ENCODE results near the gene ASIC3.

The ASIC3 gene

GRCh38 chr7:151056666-151057505 lies 8.6 kb downstream of the ASIC3 start:
- no peak for DNase-seq (ENCODE audit: low read depth in 2 of 2)

- DNase-seq (ENCODE audit: low read depth in 2 of 2) = no peak
Measured at GRCh38 chr7:151057506-151057988, 9.2 kb downstream of the ASIC3 start, which contains the start of gene CDK5. TSS of gene CDK5 (minus strand) at chr7:151057897. CDS start at chr7:151057848, 49 bp downstream.

DNA sequence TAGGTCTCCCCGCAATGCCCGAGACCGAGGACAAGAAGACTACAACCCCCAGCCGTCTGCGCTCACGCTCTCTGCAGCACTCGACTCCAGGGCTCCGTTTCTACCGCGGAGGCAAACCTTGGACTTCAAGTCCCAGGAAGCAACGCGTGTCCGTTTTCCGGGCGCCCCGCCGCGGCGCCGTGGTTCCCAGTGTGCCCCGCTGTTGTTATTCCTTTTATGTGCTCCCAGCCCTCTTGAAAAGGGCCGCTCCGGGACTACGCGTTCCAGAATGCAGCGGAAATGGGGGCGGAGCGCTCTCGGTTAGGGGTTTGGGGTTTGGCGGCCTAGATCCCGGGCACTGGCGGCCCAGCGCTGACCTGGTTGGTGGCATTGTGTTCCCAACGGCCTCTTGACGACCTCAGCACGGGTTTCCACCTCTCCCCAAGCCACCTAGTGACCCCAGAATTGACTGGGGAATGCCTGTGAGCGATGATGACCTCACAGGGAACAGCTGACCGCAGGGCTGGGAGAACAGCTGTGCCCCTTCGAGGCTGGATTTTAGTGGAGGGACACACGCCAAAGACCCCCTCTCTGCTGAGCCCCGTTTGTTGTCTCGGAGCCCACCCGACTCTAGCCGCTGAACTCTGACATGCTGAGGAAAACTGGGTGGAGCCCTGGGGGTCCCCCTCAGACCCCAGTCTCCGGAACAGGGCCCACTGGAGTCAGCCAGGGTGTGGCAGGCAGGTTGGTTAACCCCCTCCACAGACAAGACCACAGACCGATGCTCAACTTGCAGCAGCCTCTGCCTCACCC lies 9.9 kb downstream of the ASIC3 start:
- peak; percentile 96 for DNase-seq (ENCODE audit: low read depth in 2 of 2)

DNA sequence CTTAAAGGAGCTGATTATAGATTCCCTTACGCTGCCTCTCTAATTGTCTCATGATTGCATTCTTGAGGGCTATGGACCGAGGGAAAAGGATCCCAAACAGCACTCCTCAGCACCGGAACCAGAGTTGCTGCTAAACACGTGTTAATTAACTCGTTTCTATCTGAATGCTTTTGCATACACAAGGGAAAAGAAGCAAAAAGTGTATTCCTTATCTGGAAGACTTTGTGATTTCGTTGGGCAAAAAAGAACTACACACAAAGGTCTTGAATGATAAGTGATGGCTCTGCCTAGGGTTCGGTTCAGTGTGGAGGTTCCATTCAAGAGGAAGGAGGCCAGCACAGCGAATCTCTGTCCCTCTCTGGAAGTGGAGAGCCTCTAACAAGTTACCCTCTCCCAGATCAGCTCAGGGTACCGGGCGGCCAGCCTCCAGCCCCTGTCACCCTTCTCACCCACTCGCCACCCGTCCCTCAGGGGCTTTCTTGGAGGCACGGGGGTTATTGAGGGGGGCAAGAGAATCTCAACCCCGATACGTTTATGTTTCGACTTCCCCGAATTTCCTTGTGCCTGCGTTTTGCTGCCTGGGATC lies 10.5 kb downstream of the ASIC3 start:
- DNase-seq (ENCODE audit: low read depth in 2 of 2) = no peak

DNA sequence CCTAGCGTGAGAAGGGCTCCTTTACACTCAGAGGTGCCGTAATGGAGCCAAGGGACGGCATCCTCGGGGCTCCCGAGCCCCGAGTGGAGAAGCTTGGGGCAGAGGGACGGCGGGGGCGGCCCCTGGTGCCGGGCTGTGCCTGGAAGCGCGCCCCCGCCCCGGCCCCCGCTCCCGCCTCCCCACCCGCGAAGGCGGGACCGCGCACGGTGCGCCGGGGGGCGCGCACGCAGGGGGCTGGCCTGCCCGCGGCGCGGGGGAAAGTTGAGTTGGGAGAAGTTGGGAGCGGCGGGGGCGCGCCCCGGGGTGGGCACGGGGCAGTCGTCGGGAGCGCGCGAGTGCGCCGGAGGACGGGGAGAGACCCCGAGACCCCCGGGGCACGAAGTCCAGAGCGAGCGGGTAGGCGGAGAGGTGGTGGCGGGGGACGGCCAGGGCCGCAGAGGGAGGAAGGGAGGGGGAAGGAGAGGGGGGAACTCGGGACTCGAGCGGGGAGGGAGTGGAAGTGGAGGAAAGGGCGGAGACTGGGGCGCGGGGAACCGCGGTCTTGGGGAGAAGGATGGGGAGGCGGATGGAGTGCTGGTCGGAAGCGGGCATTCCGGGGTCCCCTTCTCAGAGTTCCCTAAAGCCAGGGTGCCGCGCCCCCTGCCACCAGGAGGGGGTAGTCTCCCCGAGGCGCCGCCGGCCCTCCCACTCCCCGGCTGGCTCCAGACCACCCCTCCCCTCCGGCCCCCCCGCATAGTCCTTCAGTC lies 11.2 kb downstream of the ASIC3 start, which contains the start of gene SLC4A2:
Gene SLC4A2 (plus strand): TSS at position 223 of the 746 bp plus-strand sequence. CDS start 2,399 bp downstream, outside the sequence.
- DNase-seq (ENCODE audit: low read depth in 2 of 2) = peak in 1 of 2 donors; percentile 61

DNA sequence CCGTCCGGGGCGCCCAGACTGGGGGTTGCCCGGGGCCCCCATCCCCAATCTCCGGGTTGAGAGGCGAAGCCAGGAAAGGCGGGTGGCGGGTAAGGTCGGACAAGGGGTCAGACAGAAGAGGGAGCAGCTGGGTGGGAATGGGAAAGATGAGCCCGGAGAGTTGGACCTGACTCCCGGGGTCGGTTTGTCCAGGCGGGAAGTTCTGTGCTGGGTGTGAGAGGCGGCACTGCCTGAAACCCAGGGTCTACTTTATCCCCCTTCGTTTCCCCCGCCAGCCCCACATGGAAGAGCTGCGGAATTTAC lies 11.7 kb downstream of the ASIC3 start:
- no peak for DNase-seq (ENCODE audit: low read depth in 2 of 2)

- DNase-seq (ENCODE audit: low read depth in 2 of 2) = no peak
Measured at GRCh38 chr7:151060416-151061212, 12.3 kb downstream of the ASIC3 start.

DNA sequence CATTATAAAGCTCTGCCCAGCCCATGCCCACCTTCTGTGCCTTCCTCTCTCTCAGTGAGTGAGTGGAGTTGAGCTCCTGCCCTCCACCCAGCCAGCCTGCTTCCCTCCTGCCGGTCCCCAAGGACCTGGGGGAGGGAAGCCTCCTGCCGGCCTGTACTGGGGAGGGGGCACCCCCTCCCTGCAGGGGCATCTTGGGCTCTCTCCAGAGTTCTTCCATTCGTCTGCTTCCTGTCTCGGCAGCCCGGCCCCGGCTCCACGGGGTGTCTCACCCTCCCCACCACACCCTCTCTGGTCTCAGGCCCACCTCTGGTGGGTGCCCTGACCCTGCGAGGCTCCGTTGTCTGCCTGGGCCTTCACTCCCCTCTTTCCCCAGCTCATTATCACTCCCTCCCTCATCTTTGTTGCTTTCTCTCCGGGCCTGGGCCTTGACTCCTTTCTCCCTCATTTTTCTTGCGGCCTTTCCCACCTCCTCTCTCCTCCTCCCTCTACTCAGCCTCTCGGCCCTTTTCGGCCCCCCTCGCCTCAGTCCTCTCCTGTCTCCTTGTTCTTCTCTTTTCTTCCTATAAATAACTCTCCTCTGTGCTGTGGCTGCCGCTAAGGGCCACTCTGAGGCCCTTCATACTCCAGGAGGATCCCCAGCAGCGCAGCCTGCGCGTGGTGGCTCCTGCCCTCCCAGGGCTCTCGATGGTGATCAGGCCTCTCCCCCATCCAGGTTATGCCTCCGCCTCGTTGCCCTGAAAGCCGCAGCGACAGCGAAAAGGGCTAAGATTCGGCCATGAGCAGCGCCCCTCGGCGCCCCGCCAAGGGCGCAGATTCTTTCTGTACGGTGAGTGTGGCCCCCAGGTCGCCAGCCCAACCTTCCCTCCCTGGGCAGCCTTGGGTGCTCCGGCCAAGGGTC lies 13.1 kb downstream of the ASIC3 start:
- no peak for DNase-seq (ENCODE audit: low read depth in 2 of 2)

GRCh38 chr7:151062111-151062398 lies 13.7 kb downstream of the ASIC3 start:
- DNase-seq (ENCODE audit: low read depth in 2 of 2) = no peak

GRCh38 chr7:151062399-151063211 lies 14.3 kb downstream of the ASIC3 start:
- DNase-seq (ENCODE audit: low read depth in 2 of 2) = no peak

- no peak for DNase-seq (ENCODE audit: low read depth in 2 of 2)
Measured at GRCh38 chr7:151063212-151063561, 14.9 kb downstream of the ASIC3 start.

GRCh38 chr7:151064454-151064853 lies 16.1 kb downstream of the ASIC3 start:
- no peak for DNase-seq (ENCODE audit: low read depth in 2 of 2)

GRCh38 chr7:151064993-151065392 lies 16.7 kb downstream of the ASIC3 start:
- no peak for DNase-seq (ENCODE audit: low read depth in 2 of 2)

- DNase-seq (ENCODE audit: low read depth in 2 of 2) = no peak
Measured at GRCh38 chr7:151065516-151065915, 17.2 kb downstream of the ASIC3 start.

DNA sequence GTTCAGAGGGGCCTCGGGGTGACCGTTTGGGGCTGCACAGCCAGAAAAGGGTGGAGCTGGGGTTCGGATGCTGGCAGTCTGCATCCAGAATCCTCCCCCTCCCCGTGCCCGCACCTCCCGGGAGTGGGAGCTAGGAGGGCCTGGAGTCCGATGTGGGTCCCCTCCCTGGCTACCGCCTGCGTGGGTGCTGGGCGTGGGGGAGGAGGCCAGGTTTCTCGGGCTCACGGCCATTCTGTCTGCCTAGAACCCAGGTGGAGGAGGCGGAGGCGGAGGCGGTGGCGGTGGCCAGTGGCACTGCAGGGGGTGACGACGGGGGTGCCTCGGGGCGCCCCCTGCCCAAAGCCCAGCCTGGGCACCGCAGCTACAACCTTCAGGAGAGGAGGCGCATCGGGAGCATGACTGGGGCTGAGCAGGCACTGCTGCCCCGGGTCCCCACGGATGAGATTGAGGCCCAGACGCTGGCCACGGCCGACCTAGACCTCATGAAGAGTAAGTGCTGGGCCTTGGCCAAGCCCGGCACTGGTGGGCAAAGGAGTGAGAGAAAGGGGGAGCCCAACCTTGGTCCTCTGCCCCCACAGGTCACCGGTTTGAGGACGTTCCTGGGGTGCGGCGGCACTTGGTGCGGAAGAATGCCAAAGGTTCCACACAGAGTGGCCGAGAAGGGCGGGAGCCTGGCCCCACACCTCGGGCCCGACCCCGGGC lies 18.1 kb downstream of the ASIC3 start:
- DNase-seq (ENCODE audit: low read depth in 2 of 2) = no peak

GRCh38 chr7:151068069-151068773 lies 19.9 kb downstream of the ASIC3 start:
- no peak for DNase-seq (ENCODE audit: low read depth in 2 of 2)

DNA sequence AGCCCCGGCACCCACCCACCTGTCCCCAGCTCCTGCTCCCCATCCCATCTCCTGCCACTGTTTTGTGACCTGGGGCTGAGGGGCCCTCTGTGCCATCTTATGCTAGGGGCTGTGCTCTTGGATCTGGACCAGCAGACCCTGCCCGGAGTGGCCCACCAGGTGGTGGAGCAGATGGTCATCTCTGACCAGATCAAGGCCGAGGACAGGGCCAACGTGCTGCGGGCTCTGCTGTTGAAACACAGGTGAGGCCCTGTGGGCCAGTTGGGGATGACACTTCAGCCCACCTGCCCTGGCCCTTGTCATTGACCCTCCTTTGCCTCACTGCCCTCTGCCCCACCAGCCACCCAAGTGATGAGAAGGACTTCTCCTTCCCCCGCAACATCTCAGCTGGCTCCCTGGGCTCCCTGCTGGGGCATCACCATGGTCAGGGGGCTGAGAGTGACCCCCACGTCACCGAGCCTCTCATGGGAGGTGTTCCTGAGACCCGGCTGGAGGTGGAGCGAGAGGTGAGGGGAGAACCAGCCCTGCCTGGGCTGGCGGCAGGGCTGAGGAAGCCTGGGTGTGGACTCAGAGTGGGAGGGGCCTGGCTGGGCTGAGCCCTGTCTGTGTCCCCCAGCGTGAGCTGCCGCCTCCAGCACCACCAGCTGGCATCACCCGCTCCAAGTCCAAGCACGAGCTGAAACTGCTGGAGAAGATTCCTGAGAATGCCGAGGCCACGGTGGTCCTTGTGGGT lies 21.7 kb downstream of the ASIC3 start:
- DNase-seq (ENCODE audit: low read depth in 2 of 2) = no peak
